ENCODE results near the gene OR2T12.
A peak's percentile ranks its signal among the peaks of the same experiment; 100 is the strongest.
"Not testable (repeated sequence)": the region's sequence is repeated elsewhere in the genome, so short reads cannot be mapped to it uniquely, and the experiment has no call there.

The OR2T12 gene, protein sequence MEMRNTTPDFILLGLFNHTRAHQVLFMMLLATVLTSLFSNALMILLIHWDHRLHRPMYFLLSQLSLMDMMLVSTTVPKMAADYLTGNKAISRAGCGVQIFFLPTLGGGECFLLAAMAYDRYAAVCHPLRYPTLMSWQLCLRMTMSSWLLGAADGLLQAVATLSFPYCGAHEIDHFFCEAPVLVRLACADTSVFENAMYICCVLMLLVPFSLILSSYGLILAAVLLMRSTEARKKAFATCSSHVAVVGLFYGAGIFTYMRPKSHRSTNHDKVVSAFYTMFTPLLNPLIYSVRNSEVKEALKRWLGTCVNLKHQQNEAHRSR

GRCh38 chr1:248303324-248303723, at the start of gene OR2T12:
Gene OR2T12, minus strand, starts transcription at chr1:248303424. Its CDS starts 7,846 bp downstream, at chr1:248295578.
- DNase-seq, result no peak

GRCh38 chr1:248348475-248348874, 45.3 kb upstream of the OR2T12 start, which contains the start of gene OR14C36:
Gene OR14C36, plus strand, starts transcription at chr1:248348775. Its CDS starts 0 bp downstream, at chr1:248348775.
- no peak for DNase-seq

DNA sequence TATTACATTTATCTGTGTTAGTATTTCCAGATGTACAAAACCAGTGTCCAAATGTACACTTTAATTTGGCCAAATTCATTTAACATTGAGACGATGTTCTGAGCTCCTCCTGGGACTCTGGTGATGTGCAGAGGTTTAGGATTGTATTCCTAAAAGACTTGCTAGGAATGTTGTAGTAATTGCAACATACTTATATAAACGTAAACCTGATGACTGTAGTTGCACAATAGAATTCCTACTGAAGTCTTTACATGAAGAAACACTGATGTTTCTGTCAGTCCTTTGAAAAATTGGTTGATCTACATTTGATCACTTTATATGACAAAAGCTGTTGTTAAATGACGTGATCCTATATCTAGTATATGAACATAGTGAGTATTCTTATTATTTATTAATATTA, 40.2 kb upstream of the OR2T12 start:
- DNase-seq, result no peak

GRCh38 chr1:248324468-248324867, 21.2 kb upstream of the OR2T12 start, which contains the start of gene OR2M7:
Gene OR2M7, minus strand, starts transcription at chr1:248324568. Its CDS starts 0 bp downstream, at chr1:248324568.
- no peak for DNase-seq

GRCh38 chr1:248316796-248317195, 13.6 kb upstream of the OR2T12 start:
- DNase-seq, result no peak

GRCh38 chr1:248306740-248307139, 3.5 kb upstream of the OR2T12 start:
- not testable (repeated sequence) for DNase-seq

DNA sequence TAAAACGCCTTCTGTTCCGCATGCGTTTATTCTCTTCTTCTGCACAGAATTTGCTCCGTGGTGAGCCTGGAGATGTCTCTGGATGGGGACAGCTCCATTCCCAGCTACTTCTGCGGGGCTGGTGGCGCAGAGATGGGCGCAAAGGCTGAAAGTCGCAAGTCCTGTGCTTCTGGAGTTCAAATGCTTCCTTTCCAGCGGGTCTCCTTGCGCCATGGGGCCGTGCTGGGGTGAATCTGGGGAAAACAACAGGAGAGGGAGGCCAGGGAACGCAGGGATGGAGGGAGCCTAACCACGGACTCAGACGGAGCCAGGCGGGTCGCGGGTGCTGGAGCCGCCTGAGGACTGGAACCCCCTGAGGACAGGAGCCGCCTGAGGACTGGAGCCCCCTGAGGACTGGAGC, 2.9 kb upstream of the OR2T12 start:
- no peak for DNase-seq

GRCh38 chr1:248305672-248306071, 2.4 kb upstream of the OR2T12 start:
- not testable (repeated sequence) for DNase-seq

GRCh38 chr1:248288391-248288790, 14.8 kb downstream of the OR2T12 start:
- DNase-seq, result no peak

GRCh38 chr1:248277876-248278275, 25.3 kb downstream of the OR2T12 start, which contains the start of gene OR2T33:
Gene OR2T33, minus strand, starts transcription at chr1:248277976. Its CDS starts 4,162 bp downstream, at chr1:248273814.
- DNase-seq, result no peak

- DNase-seq, result not testable (repeated sequence)
Measured at GRCh38 chr1:248273225-248273624, 30.0 kb downstream of the OR2T12 start.

DNA sequence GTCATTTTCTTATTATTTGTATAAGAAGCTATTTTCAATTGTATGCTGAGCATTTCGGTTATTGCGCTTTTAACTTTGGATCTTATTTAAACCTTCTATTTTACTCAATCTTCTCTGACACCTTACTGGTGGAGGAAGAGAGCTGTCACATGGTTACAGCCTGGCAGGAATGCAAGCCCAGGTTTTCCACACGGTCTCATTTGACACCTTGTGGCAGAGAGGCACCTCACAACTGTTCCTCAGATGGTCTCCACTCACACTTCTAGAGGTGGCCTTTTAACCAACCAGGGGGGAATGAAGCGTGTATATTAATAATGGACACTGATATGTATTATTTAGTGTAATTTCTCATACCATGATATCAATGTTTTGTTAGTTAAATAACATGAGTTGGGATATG, 35.0 kb downstream of the OR2T12 start:
- DNase-seq, result no peak

DNA sequence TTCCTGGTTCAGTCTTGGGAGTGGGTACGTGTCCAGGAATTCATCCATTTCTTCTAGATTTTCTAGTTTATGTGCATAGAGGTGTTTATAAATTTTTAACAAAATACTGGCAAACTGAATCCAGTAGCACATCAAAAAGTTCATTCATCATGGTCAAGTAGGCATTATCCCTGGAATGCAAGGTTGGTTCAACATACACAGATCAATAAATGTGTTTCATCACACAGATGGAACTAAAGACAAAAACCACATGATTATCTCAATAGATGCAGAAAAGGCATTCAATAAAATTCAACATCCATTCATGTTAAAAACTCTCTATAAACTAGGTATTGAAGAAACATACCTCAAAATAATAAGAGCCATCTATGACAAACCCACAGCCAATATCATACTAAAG, 43.9 kb downstream of the OR2T12 start:
- DNase-seq, result not testable (repeated sequence)

DNA sequence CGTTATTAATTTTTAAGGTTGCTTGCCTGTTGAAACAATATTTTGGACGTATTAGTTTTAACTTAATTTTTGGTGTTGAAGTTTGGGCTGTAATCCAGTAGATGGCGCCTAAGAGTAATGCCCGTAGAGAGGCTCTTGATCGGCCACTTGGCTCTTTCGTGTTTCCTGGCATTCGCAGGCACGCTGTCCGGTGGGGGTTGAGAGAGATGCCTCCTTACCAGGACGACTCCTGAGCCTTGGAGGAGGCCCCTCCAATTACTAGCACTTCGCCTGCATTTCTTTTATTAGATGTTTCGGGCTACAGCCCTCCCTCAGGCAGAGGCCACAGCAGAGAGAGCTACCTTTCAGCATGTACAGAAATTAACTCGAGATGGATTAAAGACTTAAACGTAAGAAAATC, 60.0 kb downstream of the OR2T12 start:
- peak; percentile 62 for DNase-seq
